Endothelial cell (in vitro differentiated cells): ENCODE data around the gene PRRC2B. TPM values are rescaled to one million over a fixed set of nuclear protein-coding genes. Genes with fewer than 3 reads are reported as not detected.
A peak's percentile ranks its signal among the peaks of the same experiment; 100 is the strongest.

ENCODE experiments used
- DNase-seq: peaks from one replicate; pipeline ENCODE4 v3.0.0; 2021; ENCODE audit warnings: low spot score
- H3K27ac Mint-ChIP-seq: one replicate; pipeline ENCODE4 v1.8.0; 2021; ENCODE audit warnings: mixed read lengths, inconsistent platforms; ENCODE audit not compliant: unreplicated experiment
- H3K27me3 Mint-ChIP-seq: one replicate; pipeline ENCODE4 v1.8.0; 2021; ENCODE audit warnings: mild to moderate bottlenecking, moderate library complexity, mixed read lengths, inconsistent platforms; ENCODE audit not compliant: unreplicated experiment
- H3K36me3 Mint-ChIP-seq: one replicate; pipeline ENCODE4 v1.8.0; 2021; ENCODE audit warnings: mild to moderate bottlenecking, low read depth, mixed read lengths, inconsistent platforms; ENCODE audit not compliant: unreplicated experiment
- H3K4me1 Mint-ChIP-seq: one replicate; pipeline ENCODE4 v1.8.0; 2021; ENCODE audit warnings: mild to moderate bottlenecking, mixed read lengths, inconsistent platforms; ENCODE audit not compliant: unreplicated experiment
- H3K4me3 Mint-ChIP-seq: one replicate; pipeline ENCODE4 v1.8.0; 2021; ENCODE audit warnings: mild to moderate bottlenecking, mixed read lengths, inconsistent platforms; ENCODE audit not compliant: unreplicated experiment
- H3K9me3 Mint-ChIP-seq: one replicate; pipeline ENCODE4 v1.8.0; 2021; ENCODE audit warnings: mixed read lengths, inconsistent platforms; ENCODE audit not compliant: unreplicated experiment
- CTCF ChIP-seq: fragments of 200-600 bp; sonication (generic); IDR thresholded peaks from one replicate; pipeline ENCODE4 v1.5.0; 2021; ENCODE audit warnings: antibody characterized with exemption; ENCODE audit not compliant: unreplicated experiment
- total RNA-seq: library from RNA; stranded (reverse); fragmentation: NEBNext Ultra II Directional; extraction: Animal tissue kit (Norgen Biotek cat#: 25700); gene quantifications from one replicate; pipeline ENCODE4 v1.2.1, GENCODE V29; 2021; ENCODE audit not compliant: unreplicated experiment

Gene PRRC2B
- total RNA-seq, 1 donor from 2014 or later: 350 TPM

DNA sequence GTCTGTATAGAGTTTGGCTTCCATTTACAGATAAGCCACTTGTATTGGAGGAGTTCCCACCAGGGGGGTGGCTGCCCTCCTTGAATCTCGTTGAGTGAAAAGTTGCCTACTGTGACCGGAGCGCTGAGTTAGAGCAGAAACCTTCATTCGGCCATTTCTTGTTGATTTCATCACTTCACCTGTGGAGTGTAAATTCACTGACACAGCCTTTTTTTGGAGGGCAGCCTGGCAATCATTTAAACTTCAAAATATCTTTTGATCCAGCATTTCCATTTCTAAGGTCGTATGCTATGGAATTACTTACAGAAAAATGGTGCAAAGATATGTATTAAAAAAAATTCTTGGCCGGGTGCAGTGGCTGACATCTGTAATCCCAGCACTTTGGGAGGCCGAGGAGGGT is 40.8 kb downstream of the PRRC2B start:
- no peak for DNase-seq
- no peak for TF ChIP-seq CTCF
- Mint-ChIP-seq H3K9me3 (no peaks in the 10 kb centered on the region), H3K4me3 (no peak overlapping the region), H3K4me1 (peaks cover 19% of the 10 kb centered on the region), H3K27me3 (peaks cover 6% of the 10 kb centered on the region), H3K36me3 (peaks cover 54% of the 10 kb centered on the region), H3K27ac (peak overlapping the region; percentile 13)

DNA sequence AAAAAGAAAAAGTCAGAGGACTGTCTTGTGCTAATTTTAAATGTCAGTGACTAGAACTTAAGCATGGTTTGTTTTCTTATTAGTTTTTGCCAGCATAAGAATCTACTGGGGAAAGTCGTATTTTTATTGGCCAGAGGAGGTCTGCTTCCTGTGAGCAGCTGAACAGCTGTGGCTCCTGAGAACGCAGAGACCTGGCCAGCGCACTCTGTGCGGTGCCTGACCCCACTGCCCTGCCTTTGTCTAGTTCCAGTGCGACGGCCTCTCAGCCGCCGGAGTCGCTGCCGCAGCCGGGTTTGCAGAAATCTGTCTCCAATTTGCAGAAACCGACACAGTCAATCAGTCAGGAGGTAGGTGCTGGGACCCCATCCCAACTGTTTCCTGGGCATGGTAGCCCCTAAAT is 42.5 kb downstream of the PRRC2B start:
- H3K27me3 Mint-ChIP-seq: peaks cover 8% of the 10 kb centered on the region
- TF ChIP-seq CTCF: no peak
- peaks cover 16% of the 10 kb centered on the region for H3K4me1 Mint-ChIP-seq
- no peak overlapping the region for H3K27ac Mint-ChIP-seq
- no peak overlapping the region for H3K4me3 Mint-ChIP-seq
- peaks cover 65% of the 10 kb centered on the region for H3K36me3 Mint-ChIP-seq
- no peak for DNase-seq
- no peaks in the 10 kb centered on the region for H3K9me3 Mint-ChIP-seq

DNA sequence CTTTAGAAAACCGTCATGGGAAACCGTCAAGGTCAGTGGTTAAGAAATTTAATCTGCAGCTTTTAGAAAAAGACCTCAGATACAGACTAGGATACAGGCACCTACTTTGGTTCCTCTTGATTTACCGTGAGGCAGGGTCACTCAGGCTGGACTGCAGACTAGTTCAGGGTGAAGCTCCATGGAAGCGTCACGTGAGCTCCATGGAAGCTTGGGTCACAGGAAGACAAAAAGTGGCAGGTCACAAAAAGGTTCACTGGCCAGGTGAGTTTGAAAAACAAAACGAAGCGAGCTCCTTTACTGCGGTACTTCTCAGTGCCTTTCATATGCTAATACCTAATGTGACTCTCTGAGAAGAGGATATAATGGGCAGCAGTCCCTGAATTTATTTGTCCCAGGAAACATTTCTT is 43.0 kb downstream of the PRRC2B start:
- no peaks in the 10 kb centered on the region for H3K9me3 Mint-ChIP-seq
- DNase-seq: no peak
- no peak for TF ChIP-seq CTCF
- peaks cover 16% of the 10 kb centered on the region for H3K4me1 Mint-ChIP-seq
- H3K27me3 Mint-ChIP-seq: peaks cover 8% of the 10 kb centered on the region
- H3K27ac Mint-ChIP-seq: no peak overlapping the region
- peaks cover 64% of the 10 kb centered on the region for H3K36me3 Mint-ChIP-seq
- peak overlapping the region; percentile 67 for H3K4me3 Mint-ChIP-seq

GRCh38 chr9:131438190-131438589 is 44.3 kb downstream of the PRRC2B start:
- no peak for DNase-seq
- TF ChIP-seq CTCF: no peak
- Mint-ChIP-seq H3K9me3 (no peaks in the 10 kb centered on the region), H3K27ac (peak overlapping the region; percentile 12), H3K36me3 (peaks cover 61% of the 10 kb centered on the region), H3K4me3 (peak overlapping the region; percentile 23), H3K27me3 (peaks cover 8% of the 10 kb centered on the region), H3K4me1 (peaks cover 6% of the 10 kb centered on the region)

- Mint-ChIP-seq H3K9me3 (no peaks in the 10 kb centered on the region), H3K27ac (peak overlapping the region; percentile 45), H3K4me3 (peak overlapping the region; percentile 34), H3K27me3 (peaks cover 5% of the 10 kb centered on the region), H3K36me3 (peaks cover 62% of the 10 kb centered on the region), H3K4me1 (no peaks in the 10 kb centered on the region)
- no peak for TF ChIP-seq CTCF
- DNase-seq: no peak
Observed at GRCh38 chr9:131439224-131439623, 45.3 kb downstream of the PRRC2B start.
